HepG2 (cell line): ENCODE data around the gene CSN3. TPM values are rescaled to one million over a fixed set of nuclear protein-coding genes. Genes with fewer than 3 reads are reported as not detected.

Experiments
- ATAC-seq: fragments of 200-7000 bp; cut with Tn5 transposase; 3 replicates; pipeline ENCODE4 v1.9.1; 2020; ENCODE audit warnings: mild to moderate bottlenecking, moderate library complexity
- BruUV-seq: library from RNA; stranded (reverse); fragments of 400-500 nt; replicated peaks from 2 replicates; lab custom pipeline; 2021; lab: Mats Ljungman, UMichigan
- CTCF ChIA-PET: fragments of 300-600 bp; formaldehyde crosslinking; extraction: SDS; loops from one replicate; lab custom pipeline; 2021; ENCODE audit warnings: low total read pairs, inconsistent platforms, low intra/inter-chr PET ratio; lab: Yijun Ruan, JAX
- POLR2A ChIA-PET: fragments of 350-600 bp; sonication (Branson Sonifier 250); formaldehyde crosslinking; loops from one replicate; lab custom pipeline; 2020; ENCODE audit warnings: antibody characterized with exemption, inconsistent platforms; lab: Yijun Ruan, JAX
- DNase-seq: peaks from one replicate; pipeline ENCODE4 v3.0.0-alpha.2; 2015; ENCODE audit warnings: low spot score
- FAIRE-seq: peaks from 3 replicates; lab custom pipeline; 2011; peaks lifted over from hg19 to GRCh38; lab: Jason Lieb, UNC
- H2AFZ ChIP-seq: one replicate; pipeline ENCODE4 v1.6.1; 2011; ENCODE audit warnings: low read length, inconsistent platforms
- H3K27ac ChIP-seq: fragments of 300-600 bp; 3 replicates; pipeline ENCODE4 v1.8.0; 2011; ENCODE audit warnings: mixed run types, mild to moderate bottlenecking, mixed read lengths, low read length, inconsistent platforms; ENCODE audit not compliant: insufficient read depth; ENCODE audit errors: extremely low read length
- H3K27me3 ChIP-seq, 2 experiments: fragments of 200-600 bp in 1 of 2; 2 replicates in 1 of 2; 3 replicates in 1 of 2; pipeline versions ENCODE4 v1.6.0 to v1.8.0; 2011; ENCODE audit warnings: low read length in 2 of 2, mild to moderate bottlenecking in 2 of 2, moderate library complexity in 2 of 2, inconsistent platforms in 1 of 2; ENCODE audit not compliant: insufficient read depth in 2 of 2, control insufficient read depth in 1 of 2
- H3K36me3 ChIP-seq, 2 experiments: fragments of 200-600 bp in 1 of 2; replicated peaks in 1 of 2; 2 replicates in 1 of 2; 3 replicates in 1 of 2; pipeline versions ENCODE4 v1.5.1 to v1.8.0; 2011; ENCODE audit warnings: low read length in 2 of 2, inconsistent platforms in 1 of 2; ENCODE audit not compliant: insufficient read depth in 2 of 2, control insufficient read depth in 1 of 2
- H3K4me1 ChIP-seq: 2 replicates; pipeline ENCODE4 v1.5.1; 2012; ENCODE audit warnings: low read length, inconsistent platforms; ENCODE audit not compliant: insufficient read depth
- H3K4me2 ChIP-seq: 2 replicates; pipeline ENCODE4 v1.6.0; 2011; ENCODE audit warnings: low read depth, low read length, inconsistent platforms
- H3K4me3 ChIP-seq, 3 experiments: fragments of 200-600 bp in 1 of 3; sonication (generic), shearing (Covaris generic) in 1 of 3; replicated peaks in 1 of 3; 2 replicates each; pipeline ENCODE4 v1.5.1; 2011 to 2016; ENCODE audit warnings: low read length in 3 of 3, inconsistent platforms in 2 of 3, low read depth in 2 of 3, mild to moderate bottlenecking in 2 of 3, control low read depth in 1 of 3, mixed read lengths in 1 of 3; ENCODE audit not compliant: insufficient read depth in 1 of 3
- H3K79me2 ChIP-seq: one replicate; pipeline ENCODE4 v1.6.1; 2011; ENCODE audit warnings: low read length, inconsistent platforms; ENCODE audit not compliant: insufficient read depth
- H3K9ac ChIP-seq: 2 replicates; pipeline ENCODE4 v1.6.0; 2011; ENCODE audit warnings: mild to moderate bottlenecking, low read depth, low read length, inconsistent platforms; ENCODE audit not compliant: insufficient read depth
- H3K9me3 ChIP-seq: 2 replicates; pipeline ENCODE4 v1.5.1; 2012; ENCODE audit warnings: mild to moderate bottlenecking, low read length
- H4K20me1 ChIP-seq: 2 replicates; pipeline ENCODE4 v1.6.0; 2011; ENCODE audit warnings: inconsistent platforms, mild to moderate bottlenecking, low read length, moderate library complexity; ENCODE audit not compliant: insufficient read depth
- ATF1 ChIP-seq: IDR thresholded peaks from 2 replicates; pipeline ENCODE4 v1.6.1; 2016; ENCODE audit warnings: mild to moderate bottlenecking, control low read depth
- ETV5 ChIP-seq: IDR thresholded peaks from 2 replicates; pipeline ENCODE4 v1.6.1; 2018; ENCODE audit warnings: missing biosample characterization, missing genetic modification reagents, inconsistent platforms, borderline replicate concordance
- GFI1 ChIP-seq: sonication (generic); formaldehyde crosslinking; IDR thresholded peaks from 2 replicates; pipeline ENCODE4 v1.5.0; 2020; ENCODE audit warnings: missing genetic modification reagents, mild to moderate bottlenecking, borderline replicate concordance
- GLI4 ChIP-seq: sonication (generic); formaldehyde crosslinking; IDR thresholded peaks from 2 replicates; pipeline ENCODE4 v1.5.1; 2020; ENCODE audit warnings: missing genetic modification reagents, mild to moderate bottlenecking, moderate library complexity, borderline replicate concordance
- MAFG ChIP-seq: sonication (generic); formaldehyde crosslinking; IDR thresholded peaks from 2 replicates; pipeline ENCODE4 v1.5.1; 2020; ENCODE audit warnings: mild to moderate bottlenecking, missing genetic modification reagents
- MLLT10 ChIP-seq: sonication (generic); formaldehyde crosslinking; IDR thresholded peaks from 2 replicates; pipeline ENCODE4 v1.4.0; 2020; ENCODE audit warnings: missing genetic modification reagents
- TARDBP ChIP-seq: sonication (generic); formaldehyde crosslinking; IDR thresholded peaks from 2 replicates; pipeline ENCODE4 v1.8.0; 2022; ENCODE audit warnings: mild to moderate bottlenecking, missing genetic modification reagents
- XRCC5 ChIP-seq: fragments of 200-400 bp; formaldehyde crosslinking; optimal IDR thresholded peaks from 2 replicates; pipeline ENCODE3; 2017; ENCODE audit warnings: mild to moderate bottlenecking, low read length
- ZFAT ChIP-seq: sonication (generic); formaldehyde crosslinking; conservative IDR thresholded peaks from 2 replicates; pipeline ENCODE4 v1.8.1; 2023; ENCODE audit warnings: missing genetic modification reagents, inconsistent platforms
- ZFP1 ChIP-seq: IDR thresholded peaks from 2 replicates; pipeline ENCODE4 v1.6.1; 2016
- WGBS: methylation state at CpG from one replicate; pipeline ENCODE4 v1.1.6; 2017; ENCODE audit warnings: low lambda C conversion rate; 5-methylcytosine and 5-hydroxymethylcytosine counted together
- in situ Hi-C: cut with HindIII; loops from 2 replicates; pipeline ENCODE4 v1.10.0; 2017; ENCODE audit warnings: low pct_unique_long_range_greater_than_20kb; ENCODE audit not compliant: extremely low pct_ligation_motif_present
- intact Hi-C: fragments of 100-400 bp; cut with micrococcal nuclease; formaldehyde crosslinking; loops from one replicate; pipeline ENCODE4 v1.10.0; 2022; ENCODE audit not compliant: unreplicated experiment
- polyA plus RNA-seq, 8 experiments: library from polyadenylated mRNA; depleted of rRNA in 3 of 8; stranded (reverse) in 7 of 8; unstranded in 1 of 8; fragments of >200 nt; fragmentation: Illumina TruSeq in 4 of 8; extraction: Trizol in 4 of 8; gene quantifications; 2 replicates each; pipeline versions ENCODE4 v1.2.1 to v1.2.3, GENCODE V29; 2011 to 2016; ENCODE audit warnings: low read depth in 4 of 8, missing spikeins in 1 of 8, mixed read lengths in 1 of 8; ENCODE audit not compliant: insufficient read depth in 1 of 8
- total RNA-seq, 5 experiments: library from RNA; depleted of rRNA; stranded (reverse); fragments of >200 nt; fragmentation: Illumina TruSeq; extraction: Trizol; gene quantifications; 2 replicates each; pipeline ENCODE4 v1.2.3, GENCODE V29; 2016; ENCODE audit warnings: low read depth in 1 of 5
- TF ChIP-seq, protein P1 (sequence below): sonication (generic); formaldehyde crosslinking; IDR thresholded peaks from 2 replicates; pipeline ENCODE4 v1.5.0; 2020; ENCODE audit warnings: mild to moderate bottlenecking, low read depth, missing genetic modification reagents, borderline replicate concordance
- TF ChIP-seq, protein P2 (sequence below): sonication (generic); formaldehyde crosslinking; IDR thresholded peaks from 2 replicates; pipeline ENCODE4 v1.5.1; 2020; ENCODE audit warnings: missing genetic modification reagents, mild to moderate bottlenecking, borderline replicate concordance
- TF ChIP-seq, protein P3 (sequence below): IDR thresholded peaks from 2 replicates; pipeline ENCODE4 v1.6.1; 2016; ENCODE audit warnings: mild to moderate bottlenecking

CSN3 gene
- total and polyA plus RNA-seq, 2 of the 13 experiments (the other 11 are each of a cell fraction or from before 2014, with no cell fraction given): not detected

DNA sequence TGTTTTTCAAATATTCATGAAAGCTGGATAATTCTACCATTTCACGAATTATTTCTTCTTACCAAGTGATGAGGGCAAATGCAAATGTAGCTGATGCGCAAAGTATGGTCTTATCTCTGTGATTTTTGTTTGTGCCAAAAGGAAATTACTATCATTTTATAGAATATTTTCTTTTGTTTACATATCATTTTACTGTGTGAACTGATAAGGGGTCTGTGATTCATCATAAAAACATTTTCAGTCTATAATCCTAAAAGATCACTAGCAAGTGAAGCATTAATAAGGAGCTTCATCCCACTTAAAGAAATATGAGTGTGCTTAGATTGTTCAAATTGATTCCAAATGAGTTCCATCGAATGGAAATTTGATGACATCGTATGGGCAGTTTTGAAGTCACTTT is 694 bp downstream of the CSN3 start:
- no peak for TF ChIP-seq GLI4 (CRISPR knock-in tag)
- TF ChIP-seq GFI1: no peak
- TF ChIP-seq ATF1 (CRISPR knock-in tag): no peak
- no peak for TF ChIP-seq ETV5
- TF ChIP-seq, protein P1, sequence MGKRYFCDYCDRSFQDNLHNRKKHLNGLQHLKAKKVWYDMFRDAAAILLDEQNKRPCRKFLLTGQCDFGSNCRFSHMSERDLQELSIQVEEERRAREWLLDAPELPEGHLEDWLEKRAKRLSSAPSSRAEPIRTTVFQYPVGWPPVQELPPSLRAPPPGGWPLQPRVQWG (CRISPR knock-in tag): no peak
- TF ChIP-seq, protein P2, sequence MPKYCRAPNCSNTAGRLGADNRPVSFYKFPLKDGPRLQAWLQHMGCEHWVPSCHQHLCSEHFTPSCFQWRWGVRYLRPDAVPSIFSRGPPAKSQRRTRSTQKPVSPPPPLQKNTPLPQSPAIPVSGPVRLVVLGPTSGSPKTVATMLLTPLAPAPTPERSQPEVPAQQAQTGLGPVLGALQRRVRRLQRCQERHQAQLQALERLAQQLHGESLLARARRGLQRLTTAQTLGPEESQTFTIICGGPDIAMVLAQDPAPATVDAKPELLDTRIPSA (CRISPR knock-in tag): no peak
- TF ChIP-seq MLLT10: no peak
- TF ChIP-seq ZFP1: no peak
- TF ChIP-seq MAFG (CRISPR knock-in tag): no peak
- no peak for TF ChIP-seq TARDBP (CRISPR knock-in tag)
- TF ChIP-seq, protein P3, sequence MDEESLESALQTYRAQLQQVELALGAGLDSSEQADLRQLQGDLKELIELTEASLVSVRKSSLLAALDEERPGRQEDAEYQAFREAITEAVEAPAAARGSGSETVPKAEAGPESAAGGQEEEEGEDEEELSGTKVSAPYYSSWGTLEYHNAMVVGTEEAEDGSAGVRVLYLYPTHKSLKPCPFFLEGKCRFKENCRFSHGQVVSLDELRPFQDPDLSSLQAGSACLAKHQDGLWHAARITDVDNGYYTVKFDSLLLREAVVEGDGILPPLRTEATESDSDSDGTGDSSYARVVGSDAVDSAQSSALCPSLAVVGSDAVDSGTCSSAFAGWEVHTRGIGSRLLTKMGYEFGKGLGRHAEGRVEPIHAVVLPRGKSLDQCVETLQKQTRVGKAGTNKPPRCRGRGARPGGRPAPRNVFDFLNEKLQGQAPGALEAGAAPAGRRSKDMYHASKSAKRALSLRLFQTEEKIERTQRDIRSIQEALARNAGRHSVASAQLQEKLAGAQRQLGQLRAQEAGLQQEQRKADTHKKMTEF: no peak
- TF ChIP-seq XRCC5: no peak
- no peak for TF ChIP-seq ZFAT
- Histone ChIP-seq H3K4me2 (no peak overlapping the region), H3K4me3 (no peak overlapping the region), H3K79me2 (no peaks in the 10 kb centered on the region), H3K9ac (no peak overlapping the region), H2AFZ (no peak overlapping the region), H3K9me3 (no peaks in the 10 kb centered on the region), H3K27me3 (no peaks in the 10 kb centered on the region), H3K36me3 (no peaks in the 10 kb centered on the region), H3K27ac (no peak overlapping the region), H3K4me1 (peaks cover 32% of the 10 kb centered on the region), H4K20me1 (no peaks in the 10 kb centered on the region)
- POLR2A ChIA-PET: no interaction called here
- DNase-seq (no peak), FAIRE-seq (no peak), ATAC-seq (no peak)
- WGBS: 73% methylated on average over 4 of the region's 4 CpGs
- in situ Hi-C loops: no loop called here
- intact Hi-C loops: no loop called here
- CTCF ChIA-PET: no interaction called here
- BruUV-seq: no TSS peak
